HG02759 (cell line): ENCODE results near the gene SDK2.
"Not testable (repeated sequence)": the region's sequence is repeated elsewhere in the genome, so short reads cannot be mapped to it uniquely, and the experiment has no call there.

Experiments
- ATAC-seq: cut with Tn5 transposase; IDR thresholded peaks from one replicate; pipeline ENCODE4 v1.9.1; 2021; ENCODE audit warnings: mild to moderate bottlenecking, moderate library complexity; ENCODE audit not compliant: unreplicated experiment

Gene SDK2

GRCh38 chr17:73334771-73335513 is 309.3 kb downstream of the SDK2 start:
- no peak for ATAC-seq

- ATAC-seq = not testable (repeated sequence)
Measured at GRCh38 chr17:73333445-73333844, 310.8 kb downstream of the SDK2 start.

- no peak for ATAC-seq
Measured at GRCh38 chr17:73331060-73331459, 313.2 kb downstream of the SDK2 start.

- no peak for ATAC-seq
Measured at GRCh38 chr17:73327676-73328075, 316.6 kb downstream of the SDK2 start.

- ATAC-seq = no peak
Measured at GRCh38 chr17:73325527-73325842, 318.8 kb downstream of the SDK2 start.

GRCh38 chr17:73324711-73325526 is 319.3 kb downstream of the SDK2 start:
- no peak for ATAC-seq

- ATAC-seq = no peak
Measured at GRCh38 chr17:73324160-73324475, 320.1 kb downstream of the SDK2 start.

- no peak for ATAC-seq
Measured at GRCh38 chr17:73323409-73324159, 320.7 kb downstream of the SDK2 start.

GRCh38 chr17:73320601-73321264 is 323.5 kb downstream of the SDK2 start:
- no peak for ATAC-seq

- no peak for ATAC-seq
Measured at GRCh38 chr17:73319766-73320165, 324.5 kb downstream of the SDK2 start.

- no peak for ATAC-seq
Measured at GRCh38 chr17:73318836-73319235, 325.4 kb downstream of the SDK2 start.

- ATAC-seq = no peak
Measured at GRCh38 chr17:73318427-73318813, 325.8 kb downstream of the SDK2 start.

GRCh38 chr17:73317513-73318426 is 326.5 kb downstream of the SDK2 start:
- peak; percentile 24 for ATAC-seq

- peak; percentile 79 for ATAC-seq
Measured at GRCh38 chr17:73316919-73317505, 327.2 kb downstream of the SDK2 start.

- ATAC-seq = no peak
Measured at GRCh38 chr17:73315471-73315870, 328.8 kb downstream of the SDK2 start.

- no peak for ATAC-seq
Measured at GRCh38 chr17:73313526-73314127, 330.6 kb downstream of the SDK2 start.

GRCh38 chr17:73312887-73313286 is 331.4 kb downstream of the SDK2 start:
- not testable (repeated sequence) for ATAC-seq

- peak; percentile 91 for ATAC-seq
Measured at GRCh38 chr17:73311781-73312641, 332.2 kb downstream of the SDK2 start, which contains the start of gene CDC42EP4. CDC42EP4 (minus strand) TSS chr17:73312001; CDS start chr17:73286500, 25,501 bp downstream.
